GM18520 (cell line): ENCODE data around the gene CNTLN.

ENCODE experiments used
- ATAC-seq: cut with Tn5 transposase; IDR thresholded peaks from one replicate; pipeline ENCODE4 v1.9.1; 2021; ENCODE audit not compliant: unreplicated experiment

CNTLN gene, protein sequence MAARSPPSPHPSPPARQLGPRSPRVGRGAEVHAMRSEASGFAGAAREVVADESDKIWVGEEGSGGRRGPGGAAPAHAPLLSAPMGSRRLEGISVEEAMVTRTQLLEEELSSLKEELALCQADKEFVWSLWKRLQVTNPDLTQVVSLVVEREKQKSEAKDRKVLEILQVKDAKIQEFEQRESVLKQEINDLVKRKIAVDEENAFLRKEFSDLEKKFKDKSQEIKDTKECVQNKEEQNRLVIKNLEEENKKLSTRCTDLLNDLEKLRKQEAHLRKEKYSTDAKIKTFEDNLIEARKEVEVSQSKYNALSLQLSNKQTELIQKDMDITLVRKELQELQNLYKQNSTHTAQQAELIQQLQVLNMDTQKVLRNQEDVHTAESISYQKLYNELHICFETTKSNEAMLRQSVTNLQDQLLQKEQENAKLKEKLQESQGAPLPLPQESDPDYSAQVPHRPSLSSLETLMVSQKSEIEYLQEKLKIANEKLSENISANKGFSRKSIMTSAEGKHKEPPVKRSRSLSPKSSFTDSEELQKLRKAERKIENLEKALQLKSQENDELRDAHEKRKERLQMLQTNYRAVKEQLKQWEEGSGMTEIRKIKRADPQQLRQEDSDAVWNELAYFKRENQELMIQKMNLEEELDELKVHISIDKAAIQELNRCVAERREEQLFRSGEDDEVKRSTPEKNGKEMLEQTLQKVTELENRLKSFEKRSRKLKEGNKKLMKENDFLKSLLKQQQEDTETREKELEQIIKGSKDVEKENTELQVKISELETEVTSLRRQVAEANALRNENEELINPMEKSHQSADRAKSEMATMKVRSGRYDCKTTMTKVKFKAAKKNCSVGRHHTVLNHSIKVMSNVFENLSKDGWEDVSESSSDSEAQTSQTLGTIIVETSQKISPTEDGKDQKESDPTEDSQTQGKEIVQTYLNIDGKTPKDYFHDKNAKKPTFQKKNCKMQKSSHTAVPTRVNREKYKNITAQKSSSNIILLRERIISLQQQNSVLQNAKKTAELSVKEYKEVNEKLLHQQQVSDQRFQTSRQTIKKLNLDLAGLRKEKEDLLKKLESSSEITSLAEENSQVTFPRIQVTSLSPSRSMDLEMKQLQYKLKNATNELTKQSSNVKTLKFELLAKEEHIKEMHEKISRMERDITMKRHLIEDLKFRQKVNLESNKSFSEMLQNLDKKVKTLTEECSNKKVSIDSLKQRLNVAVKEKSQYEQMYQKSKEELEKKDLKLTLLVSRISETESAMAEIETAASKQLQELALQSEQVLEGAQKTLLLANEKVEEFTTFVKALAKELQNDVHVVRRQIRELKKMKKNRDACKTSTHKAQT (N-terminal part only)

DNA sequence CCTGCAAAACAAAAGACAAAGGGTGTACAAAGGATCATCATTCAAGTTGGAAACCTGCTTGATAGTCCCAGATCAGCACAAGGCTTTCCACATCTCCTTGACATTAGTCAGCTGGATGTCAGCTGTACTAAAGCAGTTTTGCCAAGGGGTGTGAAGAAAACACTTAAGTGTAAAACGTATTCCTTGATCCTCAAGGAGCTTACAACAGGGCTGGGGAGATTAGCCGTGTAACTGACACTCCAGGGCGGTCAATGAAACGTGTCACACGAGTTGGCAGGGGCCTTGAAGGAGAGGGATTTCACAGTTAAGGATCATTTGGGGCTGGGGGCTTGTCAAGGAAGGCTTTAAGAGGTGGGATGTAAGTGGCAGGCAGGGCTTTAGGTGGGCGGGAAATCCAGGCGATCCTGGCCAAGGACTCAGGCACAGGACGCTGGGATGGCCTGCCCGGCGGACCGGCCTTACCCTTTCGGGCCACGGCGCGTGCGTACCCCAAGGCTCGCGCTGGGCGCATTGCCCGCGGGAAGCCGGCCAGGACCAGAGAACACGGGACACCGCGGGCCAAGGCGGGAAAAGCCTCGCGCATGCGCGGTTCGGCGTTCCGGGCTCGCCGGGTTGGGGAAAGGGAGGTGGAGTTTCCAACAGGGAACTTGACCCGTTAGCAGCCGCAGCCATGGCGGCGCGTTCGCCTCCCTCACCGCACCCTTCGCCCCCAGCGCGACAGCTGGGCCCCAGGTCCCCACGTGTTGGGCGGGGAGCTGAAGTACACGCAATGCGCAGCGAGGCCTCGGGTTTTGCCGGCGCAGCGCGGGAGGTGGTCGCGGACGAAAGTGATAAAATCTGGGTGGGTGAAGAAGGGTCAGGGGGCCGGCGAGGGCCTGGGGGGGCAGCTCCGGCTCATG, at the start of gene CNTLN:
Gene CNTLN (plus strand): TSS at position 645 of the 899 bp plus-strand sequence. CDS start 26 bp downstream, at position 671.
- no peak for ATAC-seq

DNA sequence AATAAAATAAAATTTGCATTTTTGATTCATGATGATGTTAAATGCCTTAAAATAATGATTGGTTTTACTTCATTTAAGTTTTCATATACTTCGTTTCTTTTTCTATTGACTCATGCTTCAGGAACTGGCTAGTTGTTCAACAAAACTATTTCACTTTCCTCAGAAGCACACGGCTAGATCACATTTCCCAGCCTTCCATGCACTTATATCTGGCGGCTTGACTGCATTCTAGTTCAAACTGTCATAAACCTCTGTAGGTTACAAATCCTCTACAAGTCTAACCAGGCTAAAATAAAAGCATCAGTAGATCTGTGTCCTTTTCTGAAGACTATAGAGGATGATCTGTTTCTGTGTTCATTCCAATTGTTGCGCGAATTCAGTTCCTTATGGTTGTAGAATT, 46.3 kb upstream of the CNTLN start:
- no peak for ATAC-seq

DNA sequence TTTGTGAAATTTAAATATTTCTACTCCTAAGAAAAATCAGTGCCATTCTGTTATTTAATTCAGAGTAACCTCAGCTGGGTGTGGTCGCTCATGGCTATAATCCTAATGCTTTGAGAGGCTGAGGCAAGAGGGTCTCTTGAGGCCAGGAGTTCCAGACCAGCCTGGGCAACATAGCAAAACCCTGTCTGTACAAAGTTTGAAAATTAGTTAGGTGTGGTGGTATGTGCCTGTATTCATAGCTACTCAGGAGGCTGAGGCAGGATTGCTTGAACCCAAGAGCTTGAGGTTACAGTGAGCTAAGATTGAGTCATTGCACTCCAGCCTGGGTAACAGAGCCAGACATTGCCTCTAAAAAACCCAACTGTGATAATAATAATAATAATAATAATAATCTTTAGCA, 44.8 kb upstream of the CNTLN start:
- ATAC-seq, result no peak

DNA sequence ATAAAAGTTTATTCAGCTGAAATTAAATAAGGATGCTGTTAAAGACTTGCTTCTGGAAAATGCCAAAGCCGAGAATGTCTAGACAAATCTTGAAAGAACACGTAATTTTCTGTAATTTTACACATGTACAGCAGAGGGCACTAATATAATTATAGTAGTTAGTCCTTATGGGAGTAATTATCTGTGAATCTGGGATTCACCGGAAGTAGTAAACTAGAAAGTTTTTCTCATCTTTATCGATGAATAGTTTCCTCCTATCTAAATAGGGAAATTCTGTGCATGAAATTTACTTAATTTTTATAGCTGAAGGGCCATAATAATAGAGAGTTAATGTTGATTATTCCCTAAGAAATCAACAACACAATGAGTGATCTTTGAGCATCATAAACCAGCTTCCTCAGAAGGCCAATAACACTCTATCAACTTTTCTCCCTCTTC, 18.4 kb upstream of the CNTLN start:
- no peak for ATAC-seq

DNA sequence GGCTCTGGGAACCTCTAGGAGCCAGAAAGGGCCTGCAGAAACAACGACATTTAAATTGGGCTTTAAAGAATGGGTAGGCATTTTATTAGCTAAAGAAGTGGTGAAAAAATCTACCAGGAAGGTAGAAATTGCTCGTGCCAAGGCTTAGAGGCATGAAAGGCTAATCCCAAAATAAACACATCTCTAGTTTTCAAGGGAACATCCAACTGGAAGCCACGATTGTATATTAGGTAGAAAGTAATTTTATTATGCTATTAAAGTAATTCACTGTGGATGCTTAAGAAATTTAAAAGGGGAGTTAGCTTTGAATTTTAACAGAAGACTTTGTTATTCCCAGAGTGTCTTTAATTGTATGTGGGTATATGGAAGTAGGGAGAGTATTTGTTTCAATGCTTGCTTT, 17.5 kb upstream of the CNTLN start:
- ATAC-seq, result no peak

DNA sequence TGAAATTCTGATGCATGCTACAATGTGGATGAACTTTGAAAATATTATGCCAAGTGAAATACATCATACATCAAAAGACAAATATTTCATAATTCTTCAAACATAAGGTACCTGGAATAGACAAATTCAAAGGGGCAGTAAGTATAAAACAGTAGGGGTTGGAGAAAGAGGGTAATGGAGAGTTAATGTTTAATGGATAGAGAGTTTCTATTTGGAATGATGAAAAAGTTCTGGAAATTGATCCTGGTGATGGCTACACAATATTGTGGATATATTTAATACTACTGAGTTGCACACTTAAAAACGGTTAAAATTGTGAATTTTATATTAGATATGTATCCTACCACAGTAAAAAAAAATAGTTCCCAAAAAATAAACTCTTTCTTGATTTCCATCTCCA, 14.6 kb upstream of the CNTLN start:
- no peak for ATAC-seq

DNA sequence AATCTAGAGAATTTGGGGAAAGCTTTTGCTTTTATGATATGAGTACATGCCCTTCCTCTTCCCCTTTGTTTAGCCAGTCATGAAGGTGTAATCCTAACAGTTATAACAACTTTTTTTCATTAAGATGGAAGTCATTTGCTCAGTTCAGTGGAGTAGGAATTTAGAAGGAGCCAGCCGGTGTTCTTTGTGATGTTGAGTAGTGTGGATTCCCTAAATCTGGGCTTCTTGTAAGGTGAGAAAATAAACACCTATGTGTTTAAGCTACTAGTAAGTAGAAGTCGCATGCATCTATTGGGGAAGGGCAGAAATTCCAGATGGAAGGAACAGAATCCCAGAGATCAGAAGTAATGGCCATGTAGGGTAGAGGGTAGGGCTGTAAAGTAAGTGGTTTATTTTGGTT, 13.6 kb upstream of the CNTLN start:
- ATAC-seq, result no peak

DNA sequence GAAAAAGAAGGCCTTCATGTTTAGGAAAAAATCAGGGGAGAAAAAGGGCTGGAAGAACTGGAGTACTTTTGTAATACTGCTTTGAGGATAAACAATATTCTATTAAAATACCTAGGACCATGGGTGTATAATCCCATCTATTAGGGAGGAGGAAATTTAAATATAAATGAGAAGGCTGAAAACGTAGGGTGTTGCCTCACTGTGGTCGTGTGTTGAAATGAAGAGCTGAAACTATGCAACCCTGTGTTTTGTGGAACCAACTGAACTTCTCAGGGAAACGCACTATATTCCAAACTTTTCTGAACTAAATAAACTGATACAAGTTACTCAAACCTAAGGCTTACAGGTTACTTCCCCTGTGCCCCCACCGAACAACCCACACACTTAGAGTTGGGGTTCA, 4.5 kb upstream of the CNTLN start:
- ATAC-seq, result no peak

DNA sequence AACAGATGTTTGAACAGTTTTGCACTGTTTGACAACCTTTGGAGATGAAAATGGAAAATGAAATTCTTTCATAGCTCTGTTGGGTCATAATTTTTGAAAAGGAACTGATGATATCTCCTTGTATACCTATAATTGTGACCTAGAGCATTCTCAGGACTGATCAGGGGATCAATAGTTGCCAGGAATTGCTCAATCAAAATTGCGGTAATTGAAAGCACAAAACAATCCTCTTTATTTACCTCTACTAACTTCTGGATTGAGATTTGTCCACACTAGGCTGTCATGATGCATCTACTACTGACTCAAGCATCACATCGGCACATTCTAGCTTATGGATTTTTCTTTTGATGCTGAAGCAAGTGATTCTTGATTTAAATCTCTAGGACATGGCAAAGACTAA, 4.1 kb upstream of the CNTLN start:
- ATAC-seq, result no peak

DNA sequence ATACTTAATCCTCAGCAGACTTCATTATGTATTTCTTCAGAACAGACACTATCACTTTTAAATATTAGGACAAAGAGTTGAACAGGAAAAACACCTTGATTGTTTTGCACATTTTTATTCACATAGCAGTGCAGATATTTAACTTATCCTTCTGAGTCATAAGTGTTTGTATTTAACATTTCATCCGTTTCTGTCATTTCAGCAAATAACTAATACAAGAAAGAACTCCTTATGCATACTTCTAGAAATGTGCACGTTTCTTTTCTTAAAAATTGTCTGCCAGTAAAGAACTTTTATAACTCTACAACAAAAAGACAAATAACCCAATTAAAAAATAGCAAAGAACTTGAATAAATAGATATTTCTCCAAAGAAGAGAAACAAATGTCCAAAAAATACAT, 3.3 kb upstream of the CNTLN start:
- no peak for ATAC-seq

DNA sequence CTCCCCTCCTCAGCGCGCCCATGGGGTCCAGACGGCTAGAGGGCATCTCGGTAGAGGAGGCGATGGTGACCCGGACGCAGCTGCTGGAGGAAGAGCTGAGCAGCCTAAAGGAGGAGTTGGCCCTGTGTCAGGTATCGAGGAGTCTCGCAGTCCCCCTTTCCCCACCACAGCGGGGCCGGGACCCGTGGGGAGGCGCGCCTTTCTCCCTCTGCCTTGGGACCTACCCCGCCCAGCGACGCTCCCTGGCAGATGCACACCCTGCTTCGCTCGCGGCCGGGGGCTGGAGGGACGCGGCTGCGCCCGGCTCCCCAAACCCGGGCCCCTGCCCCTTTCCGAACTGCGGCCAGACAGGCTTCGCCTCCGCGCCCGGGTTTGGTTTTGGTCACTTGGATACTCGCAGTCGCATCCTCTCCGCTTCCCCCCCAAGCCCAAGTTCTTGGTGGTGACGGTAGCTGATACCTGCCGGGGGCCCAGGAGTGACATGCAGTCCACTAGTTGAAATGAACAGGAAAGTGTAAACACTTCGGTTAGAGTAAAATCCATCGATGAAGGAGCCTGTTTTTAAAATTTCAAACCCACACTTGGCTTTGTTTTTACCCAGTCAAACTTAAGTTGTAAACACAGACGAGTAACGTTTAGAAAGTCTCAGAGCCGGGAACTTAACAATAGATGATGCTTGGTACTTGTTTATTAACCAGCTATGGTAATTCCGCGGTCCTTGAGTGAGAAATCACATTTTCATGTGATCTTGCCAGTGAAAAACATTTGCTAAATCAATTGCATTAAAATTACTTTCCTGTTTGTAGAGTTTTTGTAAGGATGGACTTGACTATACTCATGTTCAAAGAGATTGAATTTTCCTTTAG, 688 bp downstream of the CNTLN start:
- ATAC-seq, result no peak

DNA sequence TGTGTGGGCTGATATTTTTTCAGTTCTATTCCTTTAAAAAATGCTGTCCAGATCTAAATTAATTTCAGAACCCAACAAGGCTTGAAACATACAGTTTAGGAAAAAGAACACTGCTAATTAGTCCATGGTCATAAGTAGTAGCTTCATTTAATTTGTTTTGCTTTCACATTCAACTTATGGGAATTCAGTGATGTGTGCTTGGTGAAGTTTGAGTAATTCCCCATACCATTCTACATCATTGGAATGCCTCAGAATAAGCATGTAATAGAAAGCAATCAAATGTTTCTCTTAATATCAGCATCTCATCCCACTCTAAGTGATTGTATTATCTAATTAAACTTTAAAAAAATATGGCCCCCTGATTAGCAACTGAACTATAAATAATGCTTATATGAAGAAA, 2.7 kb downstream of the CNTLN start:
- ATAC-seq, result no peak

DNA sequence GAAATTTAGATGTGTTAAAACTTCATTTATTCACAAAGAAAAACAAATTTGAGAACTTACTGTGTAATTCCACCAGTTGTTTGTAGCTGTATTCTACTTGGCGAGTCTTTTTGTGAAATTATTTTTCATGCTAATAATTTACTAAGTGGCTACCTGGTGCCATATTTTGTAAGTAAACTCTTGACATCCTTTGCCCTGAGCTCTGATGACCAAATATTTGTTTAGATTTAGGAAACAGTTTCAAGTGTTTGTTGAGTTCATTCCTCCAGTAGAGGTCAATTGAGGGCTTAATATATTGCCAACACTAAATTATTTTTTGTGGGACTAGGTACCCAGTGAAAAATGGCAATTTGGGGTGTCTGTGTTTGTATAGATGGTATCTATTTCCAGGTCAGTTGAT, 3.7 kb downstream of the CNTLN start:
- no peak for ATAC-seq

DNA sequence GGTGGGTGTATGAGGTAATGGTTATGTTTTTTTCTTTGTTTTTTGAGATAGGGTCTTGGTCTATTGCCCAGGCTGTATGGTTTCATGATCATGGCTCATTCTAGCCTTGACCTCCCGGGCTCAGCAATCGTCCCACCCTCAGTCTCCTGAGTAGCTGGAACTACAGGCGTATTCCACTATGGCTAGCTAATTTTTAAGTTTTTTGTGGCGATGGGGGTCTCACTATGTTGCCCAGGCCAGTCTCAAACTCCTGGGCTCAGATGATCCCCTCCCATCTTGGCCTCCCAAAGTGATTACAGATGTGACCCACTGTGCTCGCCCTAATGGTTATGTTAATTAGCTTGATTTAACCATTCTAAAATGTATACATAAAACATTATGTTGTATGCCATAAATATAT, 5.6 kb downstream of the CNTLN start:
- no peak for ATAC-seq

DNA sequence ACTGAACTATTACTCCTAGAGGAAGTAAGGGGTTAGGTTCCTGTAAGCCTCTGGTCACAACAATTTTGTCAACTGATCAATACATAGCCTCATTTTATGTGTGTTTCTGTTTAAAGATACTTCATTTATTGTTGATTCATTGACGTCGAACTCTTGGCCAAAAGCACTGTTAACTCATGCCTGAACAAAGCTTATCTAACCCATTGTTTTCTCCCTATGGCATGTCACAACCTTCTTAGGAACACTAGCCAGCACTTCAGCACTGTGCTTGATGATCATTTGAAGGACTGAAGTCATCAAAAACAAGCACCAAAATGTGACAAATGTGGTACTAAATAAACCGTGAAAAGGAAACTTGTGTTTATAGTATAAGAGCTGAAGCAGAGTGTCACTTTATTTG, 13.5 kb downstream of the CNTLN start:
- ATAC-seq, result no peak

DNA sequence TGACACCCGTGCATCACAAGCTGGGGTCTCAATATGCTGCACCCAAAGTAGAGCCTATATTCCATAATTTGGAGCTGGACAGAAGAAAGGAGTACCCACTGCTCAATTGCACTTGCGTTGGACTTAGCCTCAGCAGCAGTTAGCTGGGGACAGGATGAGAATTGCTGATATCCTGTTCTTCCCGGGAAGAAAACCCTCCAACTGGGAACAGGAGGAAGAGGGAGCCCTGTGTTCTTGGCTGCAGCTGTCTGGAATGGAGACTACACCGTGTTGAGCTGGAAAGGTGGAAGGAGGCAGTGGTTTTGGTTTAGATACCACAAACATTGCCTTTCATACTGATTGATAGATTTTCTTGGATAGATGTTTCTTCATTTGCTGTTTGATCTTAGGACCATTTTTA, 24.6 kb downstream of the CNTLN start:
- no peak for ATAC-seq

DNA sequence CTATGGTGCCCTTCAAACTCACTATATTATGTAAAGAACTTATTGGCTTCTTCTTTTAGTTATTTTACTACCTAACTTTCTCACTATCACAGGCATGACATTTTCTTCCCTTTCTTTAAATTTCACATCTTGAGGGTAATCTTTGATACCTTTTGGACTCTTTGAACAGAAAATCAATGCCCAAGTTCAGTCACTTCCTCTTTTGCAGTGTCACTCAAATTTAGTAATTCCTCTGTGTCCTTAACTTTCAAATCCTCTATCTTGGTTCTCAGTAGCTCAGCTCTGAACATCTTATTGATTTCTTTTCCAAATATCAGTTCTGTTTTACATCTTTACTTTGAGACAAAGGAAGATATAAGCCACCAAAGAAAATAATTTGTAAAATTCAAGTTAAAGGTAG, 25.5 kb downstream of the CNTLN start:
- no peak for ATAC-seq

DNA sequence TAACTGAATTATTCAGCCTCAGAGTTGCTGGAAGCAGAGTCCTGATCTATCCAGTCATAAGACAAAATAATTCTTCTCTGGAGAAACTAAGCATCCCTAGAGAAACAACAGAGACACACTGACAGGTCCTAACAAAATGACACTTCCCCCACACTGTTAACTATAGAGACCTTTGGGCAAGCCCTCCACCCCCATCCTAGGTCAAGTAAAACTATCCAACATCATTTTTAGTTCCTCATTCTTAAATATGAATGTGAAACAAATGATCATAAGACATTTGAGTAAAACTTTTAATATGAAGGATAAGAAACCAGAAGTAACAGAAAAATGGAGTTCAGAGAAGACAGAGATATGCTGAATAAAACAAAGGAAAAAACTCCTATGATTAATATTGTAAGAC, 30.9 kb downstream of the CNTLN start:
- no peak for ATAC-seq

DNA sequence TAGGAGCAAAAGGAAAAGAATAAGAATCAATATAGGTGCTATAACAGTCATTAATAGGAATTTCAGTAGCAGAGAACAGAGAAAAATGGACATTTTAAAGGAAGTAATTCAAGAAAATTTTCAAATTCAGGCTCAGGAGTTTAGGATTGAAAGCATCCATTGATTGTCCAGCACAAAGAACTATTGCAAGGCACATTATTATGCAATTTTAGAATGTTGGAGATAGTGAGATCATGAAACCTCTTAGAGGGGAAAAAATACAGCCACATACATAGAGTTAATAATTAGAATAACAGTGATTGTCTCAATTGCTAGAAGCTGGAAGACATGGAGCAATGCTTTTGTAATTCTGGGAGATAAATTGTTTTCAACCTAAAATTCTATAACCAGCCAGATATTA, 31.5 kb downstream of the CNTLN start:
- ATAC-seq, result no peak
